DOHH2 (cell line): ENCODE data around the gene MOSPD2.

Experiments
- H3F3A ChIP-seq: fragments of 200-600 bp; sonication (generic), shearing (Covaris generic); 2 replicates; pipeline ENCODE4 v1.6.0; 2016; ENCODE audit warnings: antibody characterized with exemption, mild to moderate bottlenecking; ENCODE audit not compliant: control insufficient read depth, insufficient read depth
- H3K27ac ChIP-seq: fragments of 200-600 bp; sonication (generic); 2 replicates; pipeline ENCODE4 v1.5.1; 2014; ENCODE audit warnings: low read depth, mild to moderate bottlenecking, low read length, moderate library complexity
- H3K27me3 ChIP-seq: fragments of 200-600 bp; sonication (generic); 2 replicates; pipeline ENCODE4 v1.6.1; 2014; ENCODE audit warnings: mild to moderate bottlenecking, low read length, mixed read lengths; ENCODE audit not compliant: control insufficient read depth
- H3K36me3 ChIP-seq: fragments of 200-600 bp; sonication (generic); 2 replicates; pipeline ENCODE4 v1.6.1; 2014; ENCODE audit warnings: mild to moderate bottlenecking, low read length, moderate library complexity, mixed read lengths; ENCODE audit not compliant: control insufficient read depth
- H3K4me1 ChIP-seq: fragments of 200-600 bp; sonication (generic); 2 replicates; pipeline ENCODE4 v1.6.1; 2014; ENCODE audit warnings: mild to moderate bottlenecking, low read length, mixed read lengths; ENCODE audit not compliant: control insufficient read depth
- H3K4me2 ChIP-seq: fragments of 200-600 bp; sonication (generic); 2 replicates; pipeline ENCODE4 v1.6.0; 2014; ENCODE audit warnings: mild to moderate bottlenecking, low read length, moderate library complexity
- H3K4me3 ChIP-seq: fragments of 200-600 bp; sonication (generic); 2 replicates; pipeline ENCODE4 v1.5.1; 2014; ENCODE audit warnings: mild to moderate bottlenecking, low read length, mixed read lengths
- H3K79me2 ChIP-seq: fragments of 200-600 bp; sonication (generic); 2 replicates; pipeline ENCODE4 v1.6.1; 2014; ENCODE audit warnings: mild to moderate bottlenecking, low read length, mixed read lengths; ENCODE audit not compliant: control insufficient read depth
- H3K9me2 ChIP-seq: fragments of 200-600 bp; sonication (generic); replicated peaks from 2 replicates; pipeline ENCODE4 v1.6.1; 2014; ENCODE audit warnings: mild to moderate bottlenecking, low read length, mixed read lengths; ENCODE audit not compliant: control insufficient read depth
- H3K9me3 ChIP-seq: fragments of 200-600 bp; sonication (generic); 2 replicates; pipeline ENCODE4 v1.6.1; 2014; ENCODE audit warnings: antibody characterized with exemption, low read length, mixed read lengths; ENCODE audit not compliant: control insufficient read depth, insufficient read depth
- H4K20me1 ChIP-seq: fragments of 200-600 bp; sonication (generic); 2 replicates; pipeline ENCODE4 v1.6.0; 2014; ENCODE audit warnings: low read depth, mild to moderate bottlenecking, antibody characterized with exemption, low read length, moderate library complexity; ENCODE audit not compliant: control insufficient read depth, insufficient read depth
- CTCF ChIP-seq: fragments of 200-600 bp; sonication (generic); IDR thresholded peaks from one replicate; pipeline ENCODE4 v1.5.1; 2014; ENCODE audit warnings: antibody characterized with exemption, mild to moderate bottlenecking, low read depth, low read length; ENCODE audit not compliant: poor library complexity, severe bottlenecking
- EZH2phosphoT487 ChIP-seq: fragments of 200-600 bp; sonication (generic); IDR thresholded peaks from 2 replicates; pipeline ENCODE4 v1.6.1; 2017; ENCODE audit warnings: borderline replicate concordance, mild to moderate bottlenecking, antibody characterized with exemption, low read length, moderate library complexity, mixed read lengths

The MOSPD2 gene

GRCh38 chrX:14913241-14913640 lies 40.0 kb downstream of the MOSPD2 start:
- Histone ChIP-seq H3K9me3 (no peaks in the 10 kb centered on the region), H3K27ac (no peak overlapping the region), H3K9me2 (no peaks in the 10 kb centered on the region), H3K36me3 (peaks cover 8% of the 10 kb centered on the region), H4K20me1 (no peaks in the 10 kb centered on the region), H3F3A (no peaks in the 10 kb centered on the region), H3K27me3 (no peaks in the 10 kb centered on the region), H3K79me2 (no peaks in the 10 kb centered on the region), H3K4me1 (no peaks in the 10 kb centered on the region), H3K4me3 (no peak overlapping the region), H3K4me2 (no peak overlapping the region)
- TF ChIP-seq CTCF: no peak

DNA sequence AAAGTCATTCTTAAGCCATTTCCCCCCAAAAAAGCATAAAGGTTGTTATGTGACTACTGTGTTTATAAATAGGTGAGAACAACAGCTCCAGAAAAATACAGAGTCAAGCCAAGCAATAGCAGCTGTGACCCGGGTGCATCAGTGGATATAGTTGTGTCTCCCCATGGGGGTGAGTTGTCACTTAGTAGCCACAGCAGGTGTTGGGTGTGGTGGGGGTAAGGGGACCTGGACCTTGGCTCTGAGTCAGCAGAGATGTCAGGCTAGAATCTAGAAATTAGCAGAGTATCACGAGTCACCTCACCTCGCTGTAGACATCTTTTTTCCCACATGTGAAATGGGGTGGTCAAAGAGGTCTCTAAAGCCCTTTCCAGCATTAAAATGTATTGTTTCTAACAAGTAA lies 42.4 kb downstream of the MOSPD2 start:
- Histone ChIP-seq H3K27me3 (no peaks in the 10 kb centered on the region), H3K9me2 (no peaks in the 10 kb centered on the region), H3K36me3 (peaks cover 8% of the 10 kb centered on the region), H3K4me3 (no peak overlapping the region), H3K4me1 (no peaks in the 10 kb centered on the region), H3K27ac (no peak overlapping the region), H3K9me3 (no peaks in the 10 kb centered on the region), H3K79me2 (no peaks in the 10 kb centered on the region), H3K4me2 (no peak overlapping the region), H4K20me1 (no peaks in the 10 kb centered on the region), H3F3A (no peaks in the 10 kb centered on the region)
- TF ChIP-seq EZH2phosphoT487: no peak
- TF ChIP-seq CTCF: no peak

DNA sequence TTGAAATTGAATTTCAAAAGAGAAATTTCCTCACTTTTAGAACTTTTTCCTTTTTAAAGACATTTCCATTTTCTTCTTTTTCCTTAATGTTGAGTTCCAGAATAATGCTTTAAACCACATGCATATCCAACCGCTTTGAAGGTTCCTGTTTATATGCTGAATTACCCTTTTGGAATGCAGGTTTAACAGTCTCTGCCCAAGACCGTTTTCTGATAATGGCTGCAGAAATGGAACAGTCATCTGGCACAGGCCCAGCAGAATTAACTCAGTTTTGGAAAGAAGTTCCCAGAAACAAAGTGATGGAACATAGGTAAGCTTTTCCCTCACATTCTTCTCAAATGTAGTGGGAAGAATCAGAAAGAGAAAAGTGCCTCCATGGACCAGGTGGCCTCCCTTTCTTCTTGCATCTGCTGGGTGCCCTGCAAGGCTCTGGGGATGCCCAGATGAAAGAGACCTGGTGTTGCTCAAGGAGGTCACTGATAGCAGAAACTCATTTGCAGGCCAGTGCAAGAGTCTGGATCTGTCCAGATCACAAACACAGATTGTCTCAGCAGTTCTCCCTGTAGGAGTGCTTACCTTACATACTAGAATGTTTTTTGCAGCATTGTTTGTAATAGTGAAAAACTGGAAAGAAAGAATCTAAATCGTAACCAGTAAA lies 42.9 kb downstream of the MOSPD2 start:
- no peaks in the 10 kb centered on the region for H3K9me3 ChIP-seq
- no peaks in the 10 kb centered on the region for H3F3A ChIP-seq
- no peaks in the 10 kb centered on the region for H3K79me2 ChIP-seq
- H3K36me3 ChIP-seq: peaks cover 8% of the 10 kb centered on the region
- H3K9me2 ChIP-seq: no peaks in the 10 kb centered on the region
- H3K4me1 ChIP-seq: no peaks in the 10 kb centered on the region
- TF ChIP-seq CTCF (no peak), EZH2phosphoT487 (no peak)
- H3K4me3 ChIP-seq: no peak overlapping the region
- H3K4me2 ChIP-seq: no peak overlapping the region
- no peaks in the 10 kb centered on the region for H3K27me3 ChIP-seq
- no peak overlapping the region for H3K27ac ChIP-seq
- no peaks in the 10 kb centered on the region for H4K20me1 ChIP-seq
